ENCODE results near the gene CAPN15. TPM values are rescaled to one million over a fixed set of nuclear protein-coding genes. Genes with fewer than 3 reads are reported as not detected.

Gene CAPN15
- total and polyA plus RNA-seq, 9 of the 15 experiments (the other 6 are each of a cell fraction or from before 2014, with no cell fraction given) = 0.62 to 111 (median 14.2) TPM

DNA sequence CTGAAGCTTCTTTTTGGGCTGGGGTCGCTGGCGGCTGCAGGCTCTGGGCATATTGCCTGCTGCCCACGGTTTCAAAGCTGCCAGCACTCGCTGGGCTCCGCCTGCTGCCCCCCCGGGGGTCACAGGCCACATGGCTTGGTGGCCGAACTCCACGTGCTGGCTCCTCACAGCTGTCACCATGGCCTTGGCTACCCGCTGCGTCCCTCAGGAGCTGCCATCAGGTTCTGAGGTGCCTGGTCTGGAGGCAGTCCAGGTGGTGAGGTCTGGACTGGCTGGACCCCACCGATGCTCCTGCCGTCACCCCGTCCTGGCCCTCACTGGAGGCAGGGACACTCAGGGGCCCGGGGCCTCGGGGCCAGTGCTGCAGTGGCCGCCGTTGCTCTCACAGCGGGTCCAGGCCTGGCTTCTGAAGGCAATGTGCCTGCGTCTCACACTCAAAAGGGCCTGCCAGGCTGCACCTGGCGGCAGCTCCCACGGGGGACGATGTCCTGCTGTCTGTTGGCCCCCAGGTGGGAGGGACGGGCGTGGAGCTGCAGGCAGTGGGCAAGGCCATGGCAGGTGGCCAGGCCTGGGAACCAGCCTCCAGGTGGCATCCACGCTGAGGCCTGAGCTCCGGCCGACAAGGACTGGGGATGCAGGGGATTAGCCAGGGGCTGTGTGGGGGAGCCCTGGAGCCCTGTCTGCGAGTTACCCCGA lies 13.3 kb downstream of the CAPN15 start:
- Histone ChIP-seq H3K9ac (ENCODE audit: insufficient read depth in 1 of 2, low read depth in 2 of 2, low read length in 2 of 2) (no peak overlapping the region), H3K4me3 (no peak overlapping the region), H3K36me3 (ENCODE audit: control insufficient read depth, insufficient read depth, low read length) (peaks cover 68% of the 10 kb centered on the region; the same call in 1 of the 3 replicates), H3K79me2 (ENCODE audit: control insufficient read depth, insufficient read depth, low read length) (peaks cover 96% of the 10 kb centered on the region), H2AFZ (ENCODE audit: low read depth, low read length) (no peak overlapping the region), H3K27me3 (ENCODE audit: control insufficient read depth in 2 of 2, insufficient read depth in 2 of 2, low read length in 2 of 2) (no peaks in the 10 kb centered on the region), H3K9me1 (ENCODE audit: control insufficient read depth, insufficient read depth, low read length) (peaks cover 4% of the 10 kb centered on the region), H3K4me2 (ENCODE audit: insufficient read depth, low read length) (no peak overlapping the region), H3K27ac (ENCODE audit: extremely low read depth, low read depth, low read length) (no peak overlapping the region), H3K9me3 (replicated peaks; ENCODE audit: control insufficient read depth, insufficient read depth, low read depth, low read length) (no peaks in the 10 kb centered on the region), H4K20me1 (replicated peaks; ENCODE audit: control insufficient read depth, insufficient read depth, low read length) (0 out of 2 replicates have a peak, but pooled peaks cover 6% of the 10 kb centered on the region), H3K4me1 (replicated peaks in 1 of 2; ENCODE audit: control insufficient read depth in 2 of 2, insufficient read depth in 2 of 2, low read length in 2 of 2) (peaks cover 0 to 79% of the 10 kb centered on the region in 2 experiments; a peak in 3 of 5 replicates)
- CTCF ChIA-PET (ENCODE audit: low intra/inter-chr PET ratio) = no interaction called here
- POLR2A ChIA-PET = interaction anchor here (0.6 kb wide), 1 partner anchor 14 kb away, joined by 4 read pairs; the partner anchor contains the start of gene CAPN15
- in situ Hi-C loops (cut with MboI) (no loop called here), intact Hi-C loops (cut with micrococcal nuclease) (no loop called here)
- no TSS peak for BruUV-seq (replicated peaks)
- FAIRE-seq = no peak
- ATAC-seq = no peak
- no peak for TF ChIP-seq ZNF431 (CRISPR knock-in tag; IDR thresholded peaks at IDR 0.05)
- TF ChIP-seq RBFOX2 (IDR thresholded peaks at IDR 0.05; ENCODE audit: low read depth, low read length) = peak; percentile 25; the same call in 1 of the 2 replicates
- 100% methylated on average over 22 of the region's 29 CpGs for WGBS (ENCODE audit: insufficient coverage, low coverage, missing lambda C conversion rate)
- DNase-seq (ENCODE audit: extremely low read depth in 1 of 4, low spot score in 3 of 4) = no peak

All from K562 (cell line).